Measurements from ENCODE around the gene MEOX2.

Gene MEOX2

GRCh38 chr7:15686295-15686956 lies at the start of gene MEOX2:
TSS of gene MEOX2 (minus strand) at chr7:15686683. CDS start at chr7:15686402, 281 bp downstream.
- DNase-seq, result no peak

DNA sequence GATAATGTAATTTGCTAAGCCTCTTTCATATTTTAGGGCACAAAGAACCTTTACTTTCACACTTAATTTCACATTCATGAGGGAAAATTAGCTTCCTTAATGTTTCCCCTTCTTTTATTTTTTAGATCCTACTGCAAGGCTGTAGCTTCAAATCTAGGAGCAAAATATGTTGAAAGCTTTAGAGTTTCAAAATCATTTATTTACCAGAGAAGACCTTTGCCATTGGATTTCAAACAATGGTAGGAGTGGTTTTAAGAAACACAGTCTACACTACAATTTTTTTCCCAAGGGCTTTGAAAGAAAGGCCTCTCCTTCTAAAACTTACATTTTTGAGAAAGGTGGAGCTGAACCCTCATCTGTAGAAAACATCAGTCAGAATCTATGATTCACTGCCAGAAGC lies 43.3 kb upstream of the MEOX2 start:
- DNase-seq, result no peak

GRCh38 chr7:15725051-15725450 lies 38.6 kb upstream of the MEOX2 start:
- DNase-seq, result no peak

GRCh38 chr7:15723841-15724240 lies 37.4 kb upstream of the MEOX2 start:
- DNase-seq, result no peak

DNA sequence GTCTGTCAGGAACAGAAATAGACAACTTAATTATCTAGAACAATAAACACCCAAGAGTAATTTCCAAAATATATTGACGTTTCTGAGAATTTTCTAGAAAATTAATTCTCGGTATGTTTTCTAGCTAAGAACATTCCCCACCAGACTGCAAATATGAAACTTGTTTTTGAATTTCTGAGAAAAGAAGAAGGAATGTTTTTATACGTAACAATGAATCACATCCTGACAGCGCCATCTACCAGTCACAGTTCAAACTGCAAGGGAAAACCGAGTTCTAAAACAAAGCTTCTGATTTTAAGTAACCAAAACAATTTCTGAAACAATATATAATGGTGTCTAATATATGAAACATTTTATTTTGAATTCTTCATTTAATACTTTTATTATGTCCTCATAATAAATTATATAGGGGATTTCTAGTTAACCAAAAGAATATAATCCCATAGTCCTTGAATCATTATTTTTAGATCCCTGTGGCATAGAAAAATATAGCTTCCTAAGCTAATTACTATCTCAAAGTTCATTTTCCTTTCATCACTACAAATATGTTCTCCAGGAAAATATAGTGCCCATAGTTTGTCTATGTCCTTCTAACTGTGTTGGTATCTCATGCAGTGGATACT lies 34.5 kb upstream of the MEOX2 start:
- DNase-seq, result peak; percentile 43

DNA sequence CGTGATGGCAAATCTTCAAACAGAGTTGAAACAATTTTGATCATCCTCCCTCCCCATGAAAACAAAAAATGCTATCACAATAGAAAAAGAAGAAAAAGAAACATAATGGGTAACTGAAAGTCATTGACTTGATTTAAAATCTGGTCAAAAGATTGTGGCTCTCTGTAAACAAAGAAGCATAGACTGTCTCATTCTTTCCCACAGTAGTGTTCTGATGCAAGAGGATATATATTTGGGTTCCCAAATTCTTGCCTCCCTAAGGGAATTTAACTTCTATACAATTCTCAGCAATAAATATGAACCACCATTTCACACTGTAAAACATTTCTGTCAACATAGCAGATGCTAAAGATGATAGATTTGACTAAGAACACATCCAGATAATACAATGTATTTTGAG lies 32.8 kb upstream of the MEOX2 start:
- no peak for DNase-seq

DNA sequence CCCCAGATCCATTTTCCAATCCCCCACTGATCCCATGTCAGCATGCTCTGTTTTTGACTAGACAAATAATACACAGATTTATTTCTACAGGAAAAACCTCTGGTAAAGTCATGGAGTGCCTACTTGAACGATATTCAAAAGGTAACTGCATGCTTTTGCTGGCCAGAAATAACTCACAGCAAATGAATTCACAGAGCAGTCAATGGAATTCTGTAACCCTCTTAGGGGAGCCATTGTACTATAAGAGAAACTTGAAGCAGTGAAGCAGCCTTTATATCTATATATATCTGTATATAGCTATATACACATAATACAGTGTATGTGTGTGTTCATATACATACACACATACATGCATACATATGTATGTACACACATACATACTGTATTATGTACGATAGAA lies 29.0 kb upstream of the MEOX2 start:
- DNase-seq, result no peak

DNA sequence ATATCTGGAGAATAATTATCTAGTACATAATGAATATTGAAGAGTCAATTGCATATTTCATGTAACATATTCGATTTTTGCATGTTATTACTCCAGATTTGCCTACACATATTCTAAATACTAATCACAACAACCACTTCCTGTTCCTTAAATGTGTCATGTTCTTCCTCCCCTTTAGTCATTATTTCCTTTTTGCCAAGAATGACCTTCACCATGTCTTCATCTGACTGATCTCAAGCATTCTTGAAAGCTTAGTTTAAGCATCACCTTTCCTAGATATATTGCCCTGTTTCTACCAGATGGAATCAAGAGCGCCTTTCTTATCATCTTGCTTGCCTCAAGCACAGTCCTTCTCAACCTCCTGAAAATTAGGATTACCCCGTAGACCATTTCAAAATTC lies 23.5 kb upstream of the MEOX2 start:
- DNase-seq, result no peak

GRCh38 chr7:15707570-15707969 lies 21.1 kb upstream of the MEOX2 start:
- DNase-seq, result no peak

- DNase-seq, result no peak
These were observed 17.2 kb upstream of the MEOX2 start for GRCh38 chr7:15703732-15704131.

DNA sequence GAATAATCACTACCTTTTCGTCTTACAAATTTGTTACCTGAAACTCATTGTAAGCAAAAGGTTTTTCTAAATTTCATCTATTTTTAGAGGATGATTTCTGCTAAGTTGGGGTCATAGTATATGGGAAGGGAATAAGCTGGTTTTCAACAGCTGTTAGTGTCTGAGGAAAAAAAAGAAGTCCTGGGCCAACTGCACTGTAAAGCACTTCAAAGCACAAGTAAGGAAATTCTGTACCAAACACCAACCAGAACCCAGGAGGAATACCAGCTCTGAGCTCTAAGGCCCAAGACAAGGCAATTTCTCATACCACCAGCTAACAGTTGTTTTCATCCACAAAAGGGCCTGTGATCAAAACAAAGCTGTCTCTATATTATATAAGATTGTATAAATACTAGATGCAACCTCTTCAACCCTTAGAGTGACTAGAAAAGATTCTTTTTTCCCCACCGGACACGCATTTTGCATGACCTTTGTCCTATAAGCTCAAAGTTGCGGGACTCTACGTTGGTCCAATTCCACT lies 6.1 kb upstream of the MEOX2 start:
- no peak for DNase-seq

DNA sequence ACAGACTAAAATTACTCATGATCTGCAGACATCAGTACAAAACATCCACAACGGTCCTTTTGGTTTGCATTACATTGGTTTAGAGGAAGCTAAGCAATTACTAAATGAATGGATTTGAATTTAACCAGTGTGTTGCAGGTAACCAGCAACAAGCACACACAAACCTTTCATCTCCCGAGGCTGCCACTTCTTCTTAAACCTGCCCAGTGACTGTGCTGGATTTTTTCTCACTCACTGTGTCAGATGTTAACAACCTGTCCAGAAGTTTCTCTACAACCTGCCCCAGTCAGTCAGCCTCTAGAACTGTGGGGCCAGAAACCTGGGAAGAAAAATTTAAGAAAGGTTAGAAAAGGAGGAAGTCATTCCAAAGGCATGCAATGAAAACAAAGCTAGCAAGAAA lies 2.4 kb upstream of the MEOX2 start:
- no peak for DNase-seq

GRCh38 chr7:15688279-15688626 lies 1.8 kb upstream of the MEOX2 start:
- no peak for DNase-seq

DNA sequence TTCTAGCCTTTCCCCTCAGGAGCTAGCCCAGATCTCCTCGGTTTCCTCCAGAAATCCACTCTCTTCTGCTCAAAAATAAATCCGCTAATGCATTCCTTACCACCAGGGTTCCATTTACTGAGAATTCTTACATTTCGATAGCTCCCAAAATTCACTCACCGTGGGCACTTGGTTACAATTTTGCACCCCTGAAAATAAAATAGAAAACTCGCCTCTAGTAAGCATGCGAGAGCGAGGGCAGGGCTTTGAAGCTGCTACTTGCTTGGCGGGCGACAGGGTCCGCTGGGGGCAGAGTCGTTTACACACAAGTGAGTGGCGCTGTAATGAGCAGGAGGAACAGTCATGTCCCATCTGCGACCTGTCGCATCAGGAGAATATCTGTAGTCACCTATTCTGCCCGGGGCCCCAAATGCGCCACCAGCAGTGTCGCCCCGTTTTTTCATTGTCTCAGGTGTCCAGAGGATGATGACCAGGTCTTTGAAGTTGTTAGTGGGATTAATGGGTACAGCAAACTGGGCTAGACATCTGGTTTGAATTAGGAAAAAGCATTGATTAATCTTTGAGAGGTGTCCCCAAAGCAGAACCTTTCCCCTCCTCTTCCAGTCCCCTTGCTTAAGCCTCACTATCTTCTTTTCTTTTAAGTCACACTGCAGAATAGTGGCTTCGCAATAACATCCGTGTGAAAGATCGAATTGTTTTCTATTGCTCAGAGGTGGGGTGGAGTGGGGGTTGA lies 1.2 kb upstream of the MEOX2 start:
- no peak for DNase-seq

- DNase-seq, result no peak
These were observed 568 bp upstream of the MEOX2 start for GRCh38 chr7:15686957-15687545.

DNA sequence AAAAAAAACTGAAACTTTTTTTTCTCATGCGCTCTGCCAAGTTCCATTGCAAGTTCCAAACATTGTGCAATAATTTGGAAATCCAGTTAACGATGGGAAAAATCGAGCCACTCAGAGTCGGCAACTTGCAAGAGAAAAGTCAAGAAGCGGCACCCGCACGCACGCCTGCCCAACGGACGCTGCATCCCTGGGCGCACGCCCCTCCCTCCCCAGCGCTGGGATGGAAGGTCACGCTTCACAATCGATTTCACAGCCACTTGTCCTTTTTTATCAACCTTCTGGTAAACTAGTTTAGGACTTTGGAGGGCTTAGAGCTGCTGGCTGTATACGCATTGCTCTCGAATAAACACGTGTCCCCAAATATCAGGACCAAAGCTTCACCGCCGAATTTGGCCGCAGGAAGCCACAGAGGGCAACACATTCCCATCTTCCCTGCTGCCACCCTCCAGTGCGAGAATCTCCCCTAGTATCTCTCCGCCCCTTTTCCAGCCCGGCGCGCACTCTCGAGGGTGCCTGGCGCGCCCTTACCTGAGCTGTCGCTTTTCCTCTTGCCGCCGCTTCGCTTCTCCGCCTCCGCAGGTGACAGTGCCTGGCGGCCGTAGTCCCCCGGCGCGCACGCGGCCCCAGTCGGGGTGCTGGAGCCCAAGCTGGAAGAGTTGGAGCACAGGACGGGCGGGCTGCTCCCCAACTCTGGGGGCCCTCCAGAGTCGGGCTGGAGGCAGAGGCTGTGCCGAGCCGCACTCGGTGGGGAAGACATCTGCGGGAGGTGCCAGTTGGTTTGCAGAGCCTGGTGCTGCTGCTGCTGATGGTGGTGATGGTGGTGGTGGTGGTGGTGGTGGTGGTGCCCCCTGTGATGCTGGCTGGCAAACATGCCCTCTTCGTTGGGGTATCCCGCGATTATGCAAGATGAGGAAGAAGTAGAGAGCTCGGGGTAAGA lies 857 bp downstream of the MEOX2 start:
- peak; percentile 47 for DNase-seq

DNA sequence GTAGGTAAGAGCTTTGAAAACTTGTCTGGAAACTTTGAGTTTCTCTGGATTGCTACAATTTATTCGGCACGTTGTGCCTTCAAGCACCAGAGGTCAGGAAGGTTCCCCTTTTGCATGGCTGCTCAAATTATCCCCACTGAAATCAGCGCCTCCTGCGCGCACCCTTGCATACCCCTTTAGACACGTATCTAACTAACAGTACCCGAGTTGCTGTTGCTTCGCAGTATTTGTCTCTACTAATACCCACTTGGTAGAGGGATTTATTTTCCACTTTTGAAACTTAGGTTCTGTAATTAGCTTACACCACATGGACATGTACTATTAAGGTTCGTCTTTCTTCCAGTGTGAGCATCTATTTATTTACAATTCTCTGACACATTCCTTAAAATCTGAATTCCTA lies 1.6 kb downstream of the MEOX2 start:
- no peak for DNase-seq

- no peak for DNase-seq
These were observed 2.2 kb downstream of the MEOX2 start for GRCh38 chr7:15684111-15684800.

DNA sequence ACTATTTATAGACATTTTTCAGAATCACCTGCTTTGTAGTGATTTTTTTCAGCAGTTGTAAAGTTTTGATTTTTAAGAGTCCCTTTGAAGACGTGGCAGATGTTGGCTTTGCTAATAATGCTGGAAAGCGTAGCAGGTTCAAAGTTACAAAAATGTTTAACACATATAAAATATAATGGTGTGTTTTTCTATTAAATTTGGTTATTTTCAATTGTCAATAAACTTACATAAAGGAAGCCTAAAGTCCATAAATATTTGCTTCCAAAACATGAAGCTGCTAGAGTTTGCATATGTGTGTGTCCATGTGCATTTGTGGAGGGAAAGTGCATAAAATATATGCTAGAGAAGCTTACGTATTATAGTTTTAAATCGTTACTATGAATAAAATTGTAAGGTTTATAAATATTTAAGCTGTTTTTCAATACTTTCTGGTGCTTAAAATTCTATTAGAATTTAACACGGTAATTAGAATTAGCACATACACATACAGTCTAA lies 3.7 kb downstream of the MEOX2 start:
- no peak for DNase-seq

- DNase-seq, result no peak
These were observed 4.4 kb downstream of the MEOX2 start for GRCh38 chr7:15682111-15682510.

GRCh38 chr7:15681631-15682030 lies 4.9 kb downstream of the MEOX2 start:
- DNase-seq, result no peak

- DNase-seq, result no peak
These were observed 5.3 kb downstream of the MEOX2 start for GRCh38 chr7:15681186-15681585.
